K562 (cell line): Measurements from ENCODE around the gene SLC25A45. TPM values are rescaled to one million over a fixed set of nuclear protein-coding genes. Genes with fewer than 3 reads are reported as not detected.
A peak's percentile ranks its signal among the peaks of the same experiment; 100 is the strongest.
"Not testable (repeated sequence)": the region's sequence is repeated elsewhere in the genome, so short reads cannot be mapped to it uniquely, and the experiment has no call there.

ENCODE experiments used
- ATAC-seq: fragments of 200-7000 bp; cut with Tn5 transposase; 3 replicates; pipeline ENCODE4 v1.9.1; 2020; ENCODE audit warnings: moderate library complexity
- BruUV-seq: library from RNA; stranded (reverse); fragments of 400-500 nt; replicated peaks from 2 replicates; lab custom pipeline; 2021; lab: Mats Ljungman, UMichigan
- CTCF ChIA-PET: fragments of 300-600 bp; formaldehyde crosslinking; extraction: SDS; loops from one replicate; lab custom pipeline; 2021; ENCODE audit warnings: low intra/inter-chr PET ratio; lab: Yijun Ruan, JAX
- POLR2A ChIA-PET: fragments of 300-600, 350-650 bp; sonication (Branson Sonifier 250); formaldehyde crosslinking; extraction: SDS; loops from one replicate; lab custom pipeline; 2021; ENCODE audit warnings: antibody characterized with exemption, inconsistent platforms; lab: Yijun Ruan, JAX
- DNase-seq, 4 experiments: peaks; one replicate each; pipeline versions ENCODE4 v3.0.0 to v3.0.0-alpha.2; 2011 to 2018; ENCODE audit warnings: low spot score in 3 of 4, mixed read lengths in 3 of 4; ENCODE audit errors: extremely low read depth in 1 of 4
- FAIRE-seq: peaks from 2 replicates; lab custom pipeline; 2011; peaks lifted over from hg19 to GRCh38; lab: Jason Lieb, UNC
- H2AFZ ChIP-seq: 2 replicates; pipeline ENCODE4 v1.6.0; 2011; ENCODE audit warnings: low read depth, low read length, control low read depth, inconsistent platforms
- H3K27ac ChIP-seq: fragments of 200-600 bp; 3 replicates; pipeline ENCODE4 v1.8.0; 2011; ENCODE audit warnings: low read depth, mild to moderate bottlenecking, control low read depth, inconsistent platforms, low read length, moderate library complexity, mixed read lengths; ENCODE audit errors: extremely low read depth
- H3K27me3 ChIP-seq, 2 experiments: fragments of 300-600 bp in 1 of 2; 2 replicates in 1 of 2; 3 replicates in 1 of 2; pipeline versions ENCODE4 v1.6.0 to v1.8.0; 2011; ENCODE audit warnings: inconsistent platforms in 2 of 2, low read length in 2 of 2, mild to moderate bottlenecking in 1 of 2, mixed read lengths in 1 of 2, moderate library complexity in 1 of 2; ENCODE audit not compliant: control insufficient read depth in 2 of 2, insufficient read depth in 2 of 2
- H3K36me3 ChIP-seq: fragments of 300-600 bp; 3 replicates; pipeline ENCODE4 v1.8.0; 2011; ENCODE audit warnings: mild to moderate bottlenecking, low read length, inconsistent platforms; ENCODE audit not compliant: control insufficient read depth, insufficient read depth
- H3K4me1 ChIP-seq, 2 experiments: fragments of 200-600 bp in 1 of 2; replicated peaks in 1 of 2; 2 replicates in 1 of 2; 3 replicates in 1 of 2; pipeline versions ENCODE4 v1.5.1 to v1.8.0; 2011; ENCODE audit warnings: inconsistent platforms in 2 of 2, low read length in 2 of 2, mild to moderate bottlenecking in 1 of 2, mixed read lengths in 1 of 2, moderate library complexity in 1 of 2; ENCODE audit not compliant: control insufficient read depth in 2 of 2, insufficient read depth in 2 of 2
- H3K4me2 ChIP-seq: 2 replicates; pipeline ENCODE4 v1.6.1; 2011; ENCODE audit warnings: low read length, control low read depth, inconsistent platforms, mixed read lengths; ENCODE audit not compliant: insufficient read depth
- H3K4me3 ChIP-seq: fragments of 200-600 bp; sonication (generic), shearing (Covaris generic); 2 replicates; pipeline ENCODE4 v1.5.1; 2016; ENCODE audit warnings: control low read depth, inconsistent platforms
- H3K79me2 ChIP-seq: fragments of 200-600 bp; 3 replicates; pipeline ENCODE4 v1.8.0; 2011; ENCODE audit warnings: low read length, inconsistent platforms; ENCODE audit not compliant: control insufficient read depth, insufficient read depth
- H3K9ac ChIP-seq, 2 experiments: 2 replicates each; pipeline versions ENCODE4 v1.6.0 to v1.6.1; 2011; ENCODE audit warnings: low read depth in 2 of 2, low read length in 2 of 2, control low read depth in 1 of 2, inconsistent platforms in 1 of 2, mild to moderate bottlenecking in 1 of 2, mixed read lengths in 1 of 2; ENCODE audit not compliant: insufficient read depth in 1 of 2
- H3K9me1 ChIP-seq: one replicate; pipeline ENCODE4 v1.6.0; 2011; ENCODE audit warnings: inconsistent platforms, mild to moderate bottlenecking, low read length, moderate library complexity; ENCODE audit not compliant: control insufficient read depth, insufficient read depth
- H3K9me3 ChIP-seq: replicated peaks from 2 replicates; pipeline ENCODE4 v1.5.1; 2011; ENCODE audit warnings: low read depth, low read length, inconsistent platforms; ENCODE audit not compliant: control insufficient read depth, insufficient read depth
- H4K20me1 ChIP-seq: replicated peaks from 2 replicates; pipeline ENCODE4 v1.6.1; 2011; ENCODE audit warnings: low read length, inconsistent platforms, mixed read lengths; ENCODE audit not compliant: control insufficient read depth, insufficient read depth
- BCOR ChIP-seq: fragments of 450-650 bp; IDR thresholded peaks from 2 replicates; pipeline ENCODE4 v1.6.1; 2016
- CHD1 ChIP-seq: fragments of 200-600 bp; sonication (generic); IDR thresholded peaks from one replicate; pipeline ENCODE4 v1.6.1; 2012; ENCODE audit warnings: mild to moderate bottlenecking, moderate library complexity, low read length, inconsistent platforms
- EHMT2 ChIP-seq: fragments of 450-650 bp; IDR thresholded peaks from 2 replicates; pipeline ENCODE4 v1.6.1; 2018; ENCODE audit warnings: antibody characterized with exemption
- HEY1 ChIP-seq: fragments of 250-450 bp; sonication (Bioruptor Pico); IDR thresholded peaks from 2 replicates; pipeline ENCODE4 v1.5.0; 2020; ENCODE audit warnings: mild to moderate bottlenecking, moderate library complexity, borderline replicate concordance
- ZNF121 ChIP-seq: sonication (generic); formaldehyde crosslinking; conservative IDR thresholded peaks from 2 replicates; pipeline ENCODE4 v1.8.0; 2022; ENCODE audit warnings: missing genetic modification reagents
- ZNF766 ChIP-seq: fragments of 200-800 bp; sonication (Bioruptor generic); conservative IDR thresholded peaks from 2 replicates; pipeline ENCODE4 v1.6.1; 2016; ENCODE audit warnings: missing genetic modification characterization, missing compliant biosample characterization
- WGBS: fragments of 100-300 bp; shearing (Covaris generic); methylation state at CpG from one replicate; pipeline ENCODE4 v1.1.6; 2016; ENCODE audit warnings: low coverage, mixed read lengths; ENCODE audit not compliant: insufficient coverage; ENCODE audit errors: missing lambda C conversion rate; 5-methylcytosine and 5-hydroxymethylcytosine counted together
- in situ Hi-C: fragments of 300-500 bp; cut with MboI; formaldehyde crosslinking; loops from 4 replicates; pipeline ENCODE4 v1.15.0; 2018; ENCODE audit warnings: inconsistent platforms, mixed read lengths
- intact Hi-C: fragments of 100-400 bp; cut with micrococcal nuclease; formaldehyde crosslinking; loops from 2 replicates; pipeline ENCODE4 v1.14.2; 2022
- polyA plus RNA-seq, 8 experiments: library from polyadenylated mRNA; depleted of rRNA in 4 of 8; stranded (reverse) in 5 of 8; unstranded in 3 of 8; fragments of >200 nt; fragmentation: Nextera tagmentation in 2 of 8; fragmentation: Illumina TruSeq in 1 of 8; extraction: Ambion mirVana in 2 of 8; extraction: Trizol in 1 of 8; gene quantifications; 2 replicates each; pipeline versions ENCODE4 v1.2.1 to v1.2.3, GENCODE V29; 2011 to 2014; ENCODE audit warnings: inconsistent platforms in 1 of 8, missing spikeins in 1 of 8
- total RNA-seq, 7 experiments: library from RNA; depleted of rRNA in 6 of 7; stranded (reverse); fragments of >200 nt in 6 of 7; fragmentation: Illumina TruSeq in 2 of 7; extraction: Trizol in 2 of 7; gene quantifications; 2 replicates each; pipeline versions ENCODE4 v1.2.1 to v1.2.3, GENCODE V29; 2011 to 2021; ENCODE audit warnings: low replicate concordance in 1 of 7
- TF ChIP-seq, protein P1 (sequence below): fragments of 450-650 bp; conservative IDR thresholded peaks from 2 replicates; pipeline ENCODE4 v1.6.1; 2016; ENCODE audit warnings: missing genetic modification characterization, low read depth, mild to moderate bottlenecking, missing compliant biosample characterization, moderate library complexity

Gene SLC25A45
- total and polyA plus RNA-seq, 9 of the 15 experiments (the other 6 are each of a cell fraction or from before 2014, with no cell fraction given): 0.15 to 2.3 (median 0.68) TPM

DNA sequence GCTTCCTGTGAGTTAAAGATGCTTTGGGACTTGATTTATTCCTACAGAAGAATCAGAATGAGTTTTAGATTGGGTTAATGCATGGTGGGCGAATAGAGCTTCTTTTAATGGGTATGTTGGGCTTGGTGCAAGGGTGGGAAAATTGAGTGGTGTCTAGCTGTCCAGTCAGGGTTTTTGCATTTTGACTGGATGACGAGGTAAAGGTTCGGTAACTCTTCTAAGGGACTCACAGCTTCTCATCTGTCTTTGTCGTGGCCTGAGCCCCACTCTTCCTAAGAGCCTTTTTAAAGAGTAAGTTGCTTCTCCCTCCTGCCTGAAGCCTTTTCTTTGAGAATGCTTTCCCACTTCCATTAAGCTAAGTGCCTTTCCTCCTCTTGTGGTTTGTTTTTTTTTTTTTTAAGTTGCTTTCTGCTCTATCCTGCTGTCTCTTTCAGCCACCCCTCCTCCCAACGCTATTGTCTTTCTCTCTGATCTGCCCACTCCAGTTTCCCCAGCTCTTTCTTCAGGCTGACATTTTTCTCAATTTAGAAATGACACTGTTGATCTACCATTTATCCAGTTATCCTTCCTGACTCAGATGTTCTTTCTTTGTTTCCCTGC lies 47.6 kb downstream of the SLC25A45 start (continued):
- TF ChIP-seq, protein P1, sequence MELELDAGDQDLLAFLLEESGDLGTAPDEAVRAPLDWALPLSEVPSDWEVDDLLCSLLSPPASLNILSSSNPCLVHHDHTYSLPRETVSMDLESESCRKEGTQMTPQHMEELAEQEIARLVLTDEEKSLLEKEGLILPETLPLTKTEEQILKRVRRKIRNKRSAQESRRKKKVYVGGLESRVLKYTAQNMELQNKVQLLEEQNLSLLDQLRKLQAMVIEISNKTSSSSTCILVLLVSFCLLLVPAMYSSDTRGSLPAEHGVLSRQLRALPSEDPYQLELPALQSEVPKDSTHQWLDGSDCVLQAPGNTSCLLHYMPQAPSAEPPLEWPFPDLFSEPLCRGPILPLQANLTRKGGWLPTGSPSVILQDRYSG: no peak
- no peak for TF ChIP-seq ZNF766 (CRISPR knock-in tag)
- peak; percentile 11 for TF ChIP-seq CHD1
- no peak for TF ChIP-seq EHMT2
- TF ChIP-seq HEY1: no peak

DNA sequence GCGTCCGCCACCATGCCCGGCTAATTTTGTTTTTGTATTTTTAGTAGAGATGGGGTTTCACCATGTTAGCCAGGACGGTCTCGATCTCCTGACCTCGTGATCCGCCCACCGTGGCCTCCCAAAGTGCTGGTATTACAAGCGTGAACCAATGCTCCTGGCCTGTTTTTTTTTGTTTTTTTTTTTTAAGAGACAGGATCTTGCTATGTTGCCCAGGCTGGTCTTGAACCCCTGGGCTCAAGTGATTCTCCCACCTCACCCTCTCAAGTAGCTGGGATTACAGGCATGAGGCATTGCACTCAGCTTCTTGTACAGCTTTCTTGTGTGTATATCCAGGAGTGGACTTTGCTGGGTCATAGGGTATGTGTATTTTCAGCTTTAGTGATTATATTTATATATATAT lies 49.9 kb downstream of the SLC25A45 start:
- in situ Hi-C loops, H2AFZ ChIP-seq: not testable (repeated sequence)

More for the DNA sequence above, 49.9 kb downstream of the SLC25A45 start:
- ATAC-seq, H3K27ac ChIP-seq, BruUV-seq, H3K4me2 ChIP-seq, FAIRE-seq, H3K9me1 ChIP-seq, H3K9me3 ChIP-seq, H3K27me3 ChIP-seq, H4K20me1 ChIP-seq, H3K4me3 ChIP-seq, intact Hi-C loops, H3K36me3 ChIP-seq, H3K9ac ChIP-seq, DNase-seq: not testable (repeated sequence)
- TF ChIP-seq BCOR (peak; percentile 68), ZNF121 (CRISPR knock-in tag) (peak; percentile 92)
- Histone ChIP-seq H3K79me2 (peaks cover 38% of the 10 kb centered on the region), H3K4me1 (peaks cover 12 to 17% of the 10 kb centered on the region in 2 experiments; a peak in 4 of 5 replicates)
- CTCF ChIA-PET: interaction anchor here (0.7 kb wide), 1 partner anchor 181 kb away, joined by 3 read pairs; no protein-coding TSS in a partner anchor
- POLR2A ChIA-PET: interaction anchor here (1.2 to 8.2 kb wide), 6 partner anchors 9 to 170 kb away, joined by 3 to 119 read pairs (median 16); partner anchors contain the start of genes CDC42EP2, MALAT1 and NEAT1
- WGBS: 98% methylated on average over 7 of the region's 9 CpGs
